K562 (cell line): Measurements from ENCODE around the gene CROCC2. TPM values are rescaled to one million over a fixed set of nuclear protein-coding genes. Genes with fewer than 3 reads are reported as not detected.

Experiments used
- ATAC-seq: fragments of 200-7000 bp; cut with Tn5 transposase; 3 replicates; pipeline ENCODE4 v1.9.1; 2020; ENCODE audit warnings: moderate library complexity
- BruUV-seq: library from RNA; stranded (reverse); fragments of 400-500 nt; replicated peaks from 2 replicates; lab custom pipeline; 2021; lab: Mats Ljungman, UMichigan
- CTCF ChIA-PET: fragments of 300-600 bp; formaldehyde crosslinking; extraction: SDS; loops from one replicate; lab custom pipeline; 2021; ENCODE audit warnings: low intra/inter-chr PET ratio; lab: Yijun Ruan, JAX
- POLR2A ChIA-PET: fragments of 300-600, 350-650 bp; sonication (Branson Sonifier 250); formaldehyde crosslinking; extraction: SDS; loops from one replicate; lab custom pipeline; 2021; ENCODE audit warnings: antibody characterized with exemption, inconsistent platforms; lab: Yijun Ruan, JAX
- DNase-seq, 4 experiments: peaks; one replicate each; pipeline versions ENCODE4 v3.0.0 to v3.0.0-alpha.2; 2011 to 2018; ENCODE audit warnings: low spot score in 3 of 4, mixed read lengths in 3 of 4; ENCODE audit errors: extremely low read depth in 1 of 4
- FAIRE-seq: peaks from 2 replicates; lab custom pipeline; 2011; peaks lifted over from hg19 to GRCh38; lab: Jason Lieb, UNC
- H2AFZ ChIP-seq: 2 replicates; pipeline ENCODE4 v1.6.0; 2011; ENCODE audit warnings: low read depth, low read length, control low read depth, inconsistent platforms
- H3K27ac ChIP-seq: fragments of 200-600 bp; 3 replicates; pipeline ENCODE4 v1.8.0; 2011; ENCODE audit warnings: low read depth, mild to moderate bottlenecking, control low read depth, inconsistent platforms, low read length, moderate library complexity, mixed read lengths; ENCODE audit errors: extremely low read depth
- H3K27me3 ChIP-seq, 2 experiments: fragments of 300-600 bp in 1 of 2; 2 replicates in 1 of 2; 3 replicates in 1 of 2; pipeline versions ENCODE4 v1.6.0 to v1.8.0; 2011; ENCODE audit warnings: inconsistent platforms in 2 of 2, low read length in 2 of 2, mild to moderate bottlenecking in 1 of 2, mixed read lengths in 1 of 2, moderate library complexity in 1 of 2; ENCODE audit not compliant: control insufficient read depth in 2 of 2, insufficient read depth in 2 of 2
- H3K36me3 ChIP-seq: fragments of 300-600 bp; 3 replicates; pipeline ENCODE4 v1.8.0; 2011; ENCODE audit warnings: mild to moderate bottlenecking, low read length, inconsistent platforms; ENCODE audit not compliant: control insufficient read depth, insufficient read depth
- H3K4me1 ChIP-seq, 2 experiments: fragments of 200-600 bp in 1 of 2; replicated peaks in 1 of 2; 2 replicates in 1 of 2; 3 replicates in 1 of 2; pipeline versions ENCODE4 v1.5.1 to v1.8.0; 2011; ENCODE audit warnings: inconsistent platforms in 2 of 2, low read length in 2 of 2, mild to moderate bottlenecking in 1 of 2, mixed read lengths in 1 of 2, moderate library complexity in 1 of 2; ENCODE audit not compliant: control insufficient read depth in 2 of 2, insufficient read depth in 2 of 2
- H3K4me2 ChIP-seq: 2 replicates; pipeline ENCODE4 v1.6.1; 2011; ENCODE audit warnings: low read length, control low read depth, inconsistent platforms, mixed read lengths; ENCODE audit not compliant: insufficient read depth
- H3K4me3 ChIP-seq: fragments of 200-600 bp; sonication (generic), shearing (Covaris generic); 2 replicates; pipeline ENCODE4 v1.5.1; 2016; ENCODE audit warnings: control low read depth, inconsistent platforms
- H3K79me2 ChIP-seq: fragments of 200-600 bp; 3 replicates; pipeline ENCODE4 v1.8.0; 2011; ENCODE audit warnings: low read length, inconsistent platforms; ENCODE audit not compliant: control insufficient read depth, insufficient read depth
- H3K9ac ChIP-seq, 2 experiments: 2 replicates each; pipeline versions ENCODE4 v1.6.0 to v1.6.1; 2011; ENCODE audit warnings: low read depth in 2 of 2, low read length in 2 of 2, control low read depth in 1 of 2, inconsistent platforms in 1 of 2, mild to moderate bottlenecking in 1 of 2, mixed read lengths in 1 of 2; ENCODE audit not compliant: insufficient read depth in 1 of 2
- H3K9me1 ChIP-seq: one replicate; pipeline ENCODE4 v1.6.0; 2011; ENCODE audit warnings: inconsistent platforms, mild to moderate bottlenecking, low read length, moderate library complexity; ENCODE audit not compliant: control insufficient read depth, insufficient read depth
- H3K9me3 ChIP-seq: replicated peaks from 2 replicates; pipeline ENCODE4 v1.5.1; 2011; ENCODE audit warnings: low read depth, low read length, inconsistent platforms; ENCODE audit not compliant: control insufficient read depth, insufficient read depth
- H4K20me1 ChIP-seq: replicated peaks from 2 replicates; pipeline ENCODE4 v1.6.1; 2011; ENCODE audit warnings: low read length, inconsistent platforms, mixed read lengths; ENCODE audit not compliant: control insufficient read depth, insufficient read depth
- AFF4 ChIP-seq: sonication (generic); formaldehyde crosslinking; IDR thresholded peaks from 2 replicates; pipeline ENCODE4 v1.8.0; 2023; ENCODE audit warnings: mild to moderate bottlenecking, missing genetic modification reagents
- BDP1 ChIP-seq: IDR thresholded peaks from 3 replicates; pipeline ENCODE4 v1.6.1; 2011; ENCODE audit not compliant: insufficient read length, insufficient read depth
- CBFA2T3 ChIP-seq: fragments of 450-650 bp; IDR thresholded peaks from 2 replicates; pipeline ENCODE4 v1.6.1; 2017
- HDAC8 ChIP-seq: fragments of 450-650 bp; IDR thresholded peaks from 2 replicates; pipeline ENCODE4 v1.6.1; 2016; ENCODE audit warnings: mild to moderate bottlenecking, missing genetic modification characterization, moderate library complexity, missing compliant biosample characterization
- HES1 ChIP-seq: fragments of 450-650 bp; IDR thresholded peaks from 2 replicates; pipeline ENCODE4 v1.6.1; 2016; ENCODE audit warnings: low read depth, mild to moderate bottlenecking, moderate library complexity
- HOMEZ ChIP-seq: fragments of 250-450 bp; sonication (Bioruptor Pico); IDR thresholded peaks from 2 replicates; pipeline ENCODE4 v1.4.0; 2020; ENCODE audit warnings: mild to moderate bottlenecking, moderate library complexity
- NCOA2 ChIP-seq, 2 experiments: fragments of 450-650 bp; IDR thresholded peaks; 2 replicates each; pipeline ENCODE4 v1.6.1; 2018; ENCODE audit warnings: mild to moderate bottlenecking in 2 of 2, moderate library complexity in 1 of 2; ENCODE audit not compliant: partially characterized antibody in 2 of 2
- NFIC ChIP-seq: fragments of 450-650 bp; IDR thresholded peaks from 2 replicates; pipeline ENCODE4 v1.6.1; 2017; ENCODE audit warnings: mild to moderate bottlenecking, inconsistent platforms
- PHB2 ChIP-seq: fragments of 450-650 bp; IDR thresholded peaks from 2 replicates; pipeline ENCODE4 v1.6.1; 2017; ENCODE audit warnings: low read depth
- PURB ChIP-seq: sonication (generic); formaldehyde crosslinking; IDR thresholded peaks from 2 replicates; pipeline ENCODE4 v1.9.0; 2021; ENCODE audit warnings: low read depth, mild to moderate bottlenecking, missing genetic modification reagents
- ZNF175 ChIP-seq: fragments of 200-800 bp; sonication (Bioruptor generic); IDR thresholded peaks from 2 replicates; pipeline ENCODE4 v1.6.1; 2016; ENCODE audit warnings: low read depth, mild to moderate bottlenecking, missing genetic modification characterization, missing compliant biosample characterization
- ZNF76 ChIP-seq: fragments of 250-450 bp; sonication (Bioruptor Pico); IDR thresholded peaks from 2 replicates; pipeline ENCODE4 v1.4.0; 2020; ENCODE audit warnings: mild to moderate bottlenecking, moderate library complexity, borderline replicate concordance
- WGBS: fragments of 100-300 bp; shearing (Covaris generic); methylation state at CpG from one replicate; pipeline ENCODE4 v1.1.6; 2016; ENCODE audit warnings: low coverage, mixed read lengths; ENCODE audit not compliant: insufficient coverage; ENCODE audit errors: missing lambda C conversion rate; 5-methylcytosine and 5-hydroxymethylcytosine counted together
- in situ Hi-C: fragments of 300-500 bp; cut with MboI; formaldehyde crosslinking; loops from 4 replicates; pipeline ENCODE4 v1.15.0; 2018; ENCODE audit warnings: inconsistent platforms, mixed read lengths
- intact Hi-C: fragments of 100-400 bp; cut with micrococcal nuclease; formaldehyde crosslinking; loops from 2 replicates; pipeline ENCODE4 v1.14.2; 2022
- polyA plus RNA-seq, 8 experiments: library from polyadenylated mRNA; depleted of rRNA in 4 of 8; stranded (reverse) in 5 of 8; unstranded in 3 of 8; fragments of >200 nt; fragmentation: Nextera tagmentation in 2 of 8; fragmentation: Illumina TruSeq in 1 of 8; extraction: Ambion mirVana in 2 of 8; extraction: Trizol in 1 of 8; gene quantifications; 2 replicates each; pipeline versions ENCODE4 v1.2.1 to v1.2.3, GENCODE V29; 2011 to 2014; ENCODE audit warnings: inconsistent platforms in 1 of 8, missing spikeins in 1 of 8
- total RNA-seq, 7 experiments: library from RNA; depleted of rRNA in 6 of 7; stranded (reverse); fragments of >200 nt in 6 of 7; fragmentation: Illumina TruSeq in 2 of 7; extraction: Trizol in 2 of 7; gene quantifications; 2 replicates each; pipeline versions ENCODE4 v1.2.1 to v1.2.3, GENCODE V29; 2011 to 2021; ENCODE audit warnings: low replicate concordance in 1 of 7

Gene CROCC2
- total and polyA plus RNA-seq, 9 of the 15 experiments (the other 6 are each of a cell fraction or from before 2014, with no cell fraction given): not detected

- TF ChIP-seq HOMEZ (CRISPR knock-in tag) (no peak), NFIC (no peak), NCOA2 (IDR thresholded peaks at IDR 0.05; ENCODE audit: partially characterized antibody in 2 of 2) (no peak), HDAC8 (no peak)
These were observed 35.9 kb upstream of the CROCC2 start (continued) for GRCh38 chr2:240869956-240870875.

- no peaks in the 10 kb centered on the region for H4K20me1 ChIP-seq
- ATAC-seq (no peak), DNase-seq (no peak), FAIRE-seq (no peak)
- H3K4me3 ChIP-seq: no peak overlapping the region
- intact Hi-C loops (no loop called here), in situ Hi-C loops (no loop called here)
- ChIA-PET POLR2A (no interaction called here), CTCF (no interaction called here)
- H2AFZ ChIP-seq: no peak overlapping the region
- WGBS: 0% methylated on average over 10 of the region's 16 CpGs
- no peaks in the 10 kb centered on the region for H3K9me1 ChIP-seq
- H3K79me2 ChIP-seq: no peaks in the 10 kb centered on the region
- no peak overlapping the region for H3K4me2 ChIP-seq
- no peaks in the 10 kb centered on the region for H3K9me3 ChIP-seq
- no peak overlapping the region for H3K9ac ChIP-seq
- no peak overlapping the region for H3K27ac ChIP-seq
- H3K4me1 ChIP-seq: no peaks in the 10 kb centered on the region; a peak in 1 of 5 replicates
- BruUV-seq: no TSS peak
- no peaks in the 10 kb centered on the region for H3K36me3 ChIP-seq
- peaks cover 3 to 45% of the 10 kb centered on the region in 2 experiments; a peak in 3 of 5 replicates for H3K27me3 ChIP-seq
- TF ChIP-seq AFF4: no peak
- TF ChIP-seq ZNF175 (CRISPR knock-in tag): no peak
- no peak for TF ChIP-seq PURB (CRISPR knock-in tag)
- TF ChIP-seq HES1: no peak
- TF ChIP-seq CBFA2T3: no peak
- TF ChIP-seq ZNF76: no peak
- no peak for TF ChIP-seq PHB2
- TF ChIP-seq BDP1: no peak
These were observed 34.8 kb upstream of the CROCC2 start for GRCh38 chr2:240871071-240871958.
